AG09319 (cell line): ENCODE results near the gene ZNF354C.

ENCODE experiments used
- DNase-seq: peaks from one replicate; pipeline ENCODE4 v3.0.0-alpha.2; 2010; ENCODE audit warnings: low read depth; ENCODE audit errors: extremely low read depth
- CTCF ChIP-seq: IDR thresholded peaks from 2 replicates; pipeline ENCODE4 v1.5.1; 2011; ENCODE audit warnings: low read depth, mild to moderate bottlenecking, inconsistent platforms, low read length, moderate library complexity

Gene ZNF354C

DNA sequence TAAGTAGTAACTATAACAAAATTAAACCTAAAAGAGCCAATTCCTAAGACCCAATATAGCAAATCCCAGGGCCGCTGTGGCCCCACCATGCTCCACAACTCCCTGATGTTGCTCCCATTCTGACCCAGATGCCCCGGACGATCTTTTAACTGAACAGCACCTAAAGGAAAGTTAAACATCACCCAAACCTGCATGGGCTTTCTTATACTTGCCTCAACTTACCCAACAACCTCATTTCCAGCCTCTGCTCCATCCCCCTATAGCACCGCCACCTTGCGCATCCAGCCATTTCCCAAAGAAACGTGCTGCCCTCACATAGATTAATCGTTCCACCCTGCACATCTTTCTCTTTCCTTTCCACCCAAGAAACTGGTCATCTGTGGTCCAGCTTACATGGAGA lies 54.6 kb downstream of the ZNF354C start:
- TF ChIP-seq CTCF: no peak
- no peak for DNase-seq

- no peak for DNase-seq
- no peak for TF ChIP-seq CTCF
Observed at GRCh38 chr5:179115307-179115706, 55.1 kb downstream of the ZNF354C start.

DNA sequence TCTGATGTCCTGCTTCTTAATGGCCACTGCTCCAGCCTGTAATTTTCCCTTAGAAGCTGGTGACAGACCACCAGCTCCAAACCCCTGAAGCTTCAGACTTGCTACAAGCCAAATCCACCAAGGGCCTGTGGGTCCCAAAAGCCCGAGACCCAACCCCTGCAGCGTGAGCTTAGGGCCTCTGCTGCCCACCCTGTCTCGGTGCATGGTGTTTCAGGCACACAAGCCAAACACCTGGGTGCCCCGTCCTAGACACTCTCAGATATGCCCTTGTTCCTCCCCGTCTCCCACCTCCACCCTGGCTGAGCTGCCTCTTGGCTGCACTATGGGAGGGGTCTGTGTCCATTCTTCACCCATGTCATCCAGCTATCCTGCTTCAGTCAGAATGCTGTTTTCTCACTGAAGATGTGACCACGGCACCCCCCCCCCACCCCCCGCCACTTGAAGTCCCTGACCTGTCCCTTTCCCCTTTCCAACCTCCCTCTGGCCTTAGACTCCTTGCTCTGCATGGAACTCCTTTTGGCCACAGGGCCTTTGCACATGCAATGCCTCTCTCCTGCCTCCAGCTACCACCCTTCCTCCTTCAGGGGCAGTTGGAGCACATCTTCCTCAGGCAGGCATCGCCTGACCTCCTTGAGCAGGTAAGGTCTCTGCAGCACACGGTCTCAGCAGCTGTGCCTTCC lies 55.8 kb downstream of the ZNF354C start:
- TF ChIP-seq CTCF: no peak
- no peak for DNase-seq

- TF ChIP-seq CTCF: no peak
- no peak for DNase-seq
Observed at GRCh38 chr5:179118338-179118737, 58.2 kb downstream of the ZNF354C start.

DNA sequence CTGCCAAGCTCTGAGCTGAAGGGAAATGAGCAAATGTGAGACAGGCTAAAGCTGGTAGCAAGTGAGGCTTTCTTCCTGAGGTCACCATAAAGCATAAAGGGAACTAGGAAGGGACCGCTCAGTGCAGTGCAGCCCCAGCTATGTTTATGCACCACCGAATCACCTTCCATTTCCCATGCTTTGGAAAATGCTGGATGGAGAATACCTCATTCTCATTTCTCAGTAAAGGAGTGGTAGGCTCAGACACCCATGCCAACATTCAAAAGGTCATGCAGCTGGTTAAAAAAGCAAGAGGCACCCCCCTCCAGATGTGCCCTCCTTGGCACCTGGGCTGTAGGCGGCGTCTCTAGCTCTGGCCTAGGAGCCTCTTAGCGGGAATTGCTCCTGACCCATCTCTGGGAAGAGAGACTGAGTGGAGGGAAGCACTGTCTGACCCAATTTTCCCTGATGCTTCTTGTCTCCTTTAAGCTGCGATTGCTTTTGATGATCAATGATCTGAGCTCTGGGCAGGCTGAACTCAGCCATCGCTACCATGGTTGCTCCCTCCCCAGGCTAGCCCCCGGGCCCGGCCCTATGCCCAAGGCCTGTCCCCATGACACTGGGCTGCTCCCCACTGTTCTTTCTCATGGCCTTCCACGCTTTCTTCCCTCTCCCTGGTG lies 58.7 kb downstream of the ZNF354C start:
- TF ChIP-seq CTCF: no peak
- DNase-seq: no peak

DNA sequence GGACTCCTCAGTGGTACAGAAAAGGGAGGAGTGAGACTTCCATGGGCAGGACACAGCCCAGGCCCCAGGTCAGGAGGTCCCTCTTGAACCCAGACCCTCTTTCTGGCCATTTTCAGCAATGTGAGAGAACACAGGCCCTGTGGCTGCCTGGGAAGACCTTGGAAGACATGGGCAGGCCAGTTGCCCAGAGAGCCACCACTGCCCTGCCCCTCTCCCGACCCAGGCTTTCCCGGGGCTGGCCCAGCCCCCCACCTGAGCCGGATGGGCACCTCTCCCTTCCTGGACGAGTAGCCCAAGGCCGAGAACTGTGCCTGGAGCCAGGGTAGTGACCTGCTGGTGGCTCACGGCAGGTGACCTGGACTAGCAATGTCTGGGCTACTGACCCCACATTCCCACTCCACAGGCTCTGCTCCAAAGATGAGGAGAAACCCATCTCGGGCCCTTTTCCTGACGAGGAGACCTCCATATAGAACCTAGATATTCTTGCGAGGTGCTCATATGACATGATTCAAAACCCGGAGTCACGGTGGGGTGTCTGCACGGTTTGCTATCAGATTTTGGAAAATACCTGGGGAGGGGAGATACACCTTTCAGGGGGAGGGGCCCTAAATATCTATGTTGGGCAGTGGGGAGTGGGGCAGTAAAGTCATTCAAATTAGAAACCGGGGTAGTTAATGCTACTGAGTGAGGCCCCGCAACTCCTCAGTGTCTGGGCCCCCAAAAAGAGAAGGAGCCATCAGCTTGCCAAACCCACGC lies 59.4 kb downstream of the ZNF354C start:
- no peak for TF ChIP-seq CTCF

GRCh38 chr5:179120421-179120861 lies 60.3 kb downstream of the ZNF354C start:
- TF ChIP-seq CTCF: no peak
- no peak for DNase-seq

More for the DNA sequence above, 59.4 kb downstream of the ZNF354C start:
- DNase-seq: no peak
